Nephron progenitor cell (in vitro differentiated cells): Measurements from ENCODE around the gene DRAM1.
"Not testable (repeated sequence)": the region's sequence is repeated elsewhere in the genome, so short reads cannot be mapped to it uniquely, and the experiment has no call there.

ENCODE experiments used
- DNase-seq: peaks from one replicate; pipeline ENCODE4 v3.0.0; 2021
- H3K27ac Mint-ChIP-seq: 2 replicates; pipeline ENCODE4 v1.8.0; 2021; ENCODE audit warnings: mild to moderate bottlenecking, moderate library complexity, mixed read lengths
- H3K27me3 Mint-ChIP-seq: 2 replicates; pipeline ENCODE4 v1.8.0; 2021; ENCODE audit warnings: mild to moderate bottlenecking, low read depth, mixed read lengths; ENCODE audit not compliant: poor library complexity
- H3K36me3 Mint-ChIP-seq: 2 replicates; pipeline ENCODE4 v1.8.0; 2021; ENCODE audit warnings: low read depth, mixed read lengths
- H3K4me1 Mint-ChIP-seq: 2 replicates; pipeline ENCODE4 v1.8.0; 2021; ENCODE audit warnings: mixed read lengths
- H3K4me3 Mint-ChIP-seq: 2 replicates; pipeline ENCODE4 v1.8.0; 2021; ENCODE audit warnings: mild to moderate bottlenecking, moderate library complexity, mixed read lengths
- H3K9me3 Mint-ChIP-seq: 2 replicates; pipeline ENCODE4 v1.8.0; 2021; ENCODE audit warnings: mild to moderate bottlenecking, moderate library complexity, mixed read lengths
- TF ChIP-seq, protein P1 (sequence below): fragments of 200-600 bp; sonication (generic); IDR thresholded peaks from 2 replicates; pipeline ENCODE4 v1.5.0; 2021; ENCODE audit warnings: antibody characterized with exemption

Gene DRAM1

DNA sequence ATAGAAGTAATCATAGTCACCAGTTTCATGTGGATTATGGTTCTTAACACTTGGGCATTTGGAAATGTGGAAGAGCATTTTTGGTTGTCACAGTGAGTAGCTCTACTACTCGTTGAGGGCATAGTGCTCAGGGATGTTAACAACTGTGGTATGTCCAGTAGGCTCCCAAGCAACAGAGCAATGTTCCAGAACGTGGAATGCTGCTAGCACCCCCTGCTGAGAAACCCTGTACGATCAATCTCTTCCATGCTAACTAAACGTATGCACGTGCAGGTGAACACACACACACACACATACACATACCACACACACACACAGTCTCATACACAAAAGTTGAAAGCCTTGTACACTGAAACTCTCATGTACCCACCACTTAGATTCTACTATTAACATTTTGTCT is 30.1 kb upstream of the DRAM1 start:
- Mint-ChIP-seq H3K9me3 (no peaks in the 10 kb centered on the region), H3K27ac (no peak overlapping the region), H3K4me1 (no peaks in the 10 kb centered on the region), H3K4me3 (no peak overlapping the region), H3K36me3 (no peaks in the 10 kb centered on the region), H3K27me3 (peaks cover 14% of the 10 kb centered on the region)
- TF ChIP-seq, protein P1, sequence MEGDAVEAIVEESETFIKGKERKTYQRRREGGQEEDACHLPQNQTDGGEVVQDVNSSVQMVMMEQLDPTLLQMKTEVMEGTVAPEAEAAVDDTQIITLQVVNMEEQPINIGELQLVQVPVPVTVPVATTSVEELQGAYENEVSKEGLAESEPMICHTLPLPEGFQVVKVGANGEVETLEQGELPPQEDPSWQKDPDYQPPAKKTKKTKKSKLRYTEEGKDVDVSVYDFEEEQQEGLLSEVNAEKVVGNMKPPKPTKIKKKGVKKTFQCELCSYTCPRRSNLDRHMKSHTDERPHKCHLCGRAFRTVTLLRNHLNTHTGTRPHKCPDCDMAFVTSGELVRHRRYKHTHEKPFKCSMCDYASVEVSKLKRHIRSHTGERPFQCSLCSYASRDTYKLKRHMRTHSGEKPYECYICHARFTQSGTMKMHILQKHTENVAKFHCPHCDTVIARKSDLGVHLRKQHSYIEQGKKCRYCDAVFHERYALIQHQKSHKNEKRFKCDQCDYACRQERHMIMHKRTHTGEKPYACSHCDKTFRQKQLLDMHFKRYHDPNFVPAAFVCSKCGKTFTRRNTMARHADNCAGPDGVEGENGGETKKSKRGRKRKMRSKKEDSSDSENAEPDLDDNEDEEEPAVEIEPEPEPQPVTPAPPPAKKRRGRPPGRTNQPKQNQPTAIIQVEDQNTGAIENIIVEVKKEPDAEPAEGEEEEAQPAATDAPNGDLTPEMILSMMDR: no peak
- DNase-seq: no peak

DNA sequence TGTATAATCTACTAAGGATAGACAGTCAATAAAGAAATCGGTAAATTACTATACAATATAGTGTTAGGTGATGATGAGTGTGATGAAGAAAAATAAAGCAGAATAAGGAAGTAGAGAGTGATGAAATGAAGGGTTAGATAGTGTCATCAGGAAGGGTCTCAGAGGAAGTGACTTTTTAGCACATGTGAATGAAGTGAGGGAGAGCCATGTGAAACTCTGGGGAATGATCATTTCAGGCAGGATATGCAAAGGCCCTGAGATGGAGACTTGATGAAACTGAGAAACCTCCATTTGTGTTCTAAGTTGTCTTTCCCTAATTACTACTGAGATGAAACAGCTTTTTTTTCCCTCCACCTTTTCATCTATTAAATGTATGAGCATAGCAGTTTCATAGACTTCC is 27.2 kb upstream of the DRAM1 start:
- Mint-ChIP-seq H3K27me3 (peaks cover 10% of the 10 kb centered on the region), H3K27ac (no peak overlapping the region), H3K9me3 (no peaks in the 10 kb centered on the region), H3K4me3 (no peak overlapping the region), H3K36me3 (no peaks in the 10 kb centered on the region), H3K4me1 (peaks cover 9% of the 10 kb centered on the region)
- DNase-seq: no peak
- TF ChIP-seq, protein P1: no peak

DNA sequence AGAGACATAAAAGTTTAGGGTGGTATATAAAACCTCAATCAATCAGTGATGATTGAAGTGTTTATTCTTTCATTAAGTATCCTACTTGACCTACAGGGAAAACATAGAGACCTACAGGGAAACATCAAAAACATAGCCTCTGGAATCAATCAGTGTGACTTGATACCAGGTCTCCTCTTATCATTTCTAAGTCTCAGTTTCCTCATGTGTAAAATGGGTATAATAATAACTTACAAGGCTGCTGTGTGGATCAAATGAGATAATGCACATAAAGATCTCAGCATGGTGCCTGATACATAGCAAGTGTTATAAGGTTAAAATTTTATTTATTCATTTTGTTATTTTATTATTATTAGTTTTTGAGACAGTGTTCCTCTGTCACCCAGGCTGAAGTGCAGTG is 24.4 kb upstream of the DRAM1 start:
- H3K27ac Mint-ChIP-seq: no peak overlapping the region
- H3K4me3 Mint-ChIP-seq: no peak overlapping the region
- no peaks in the 10 kb centered on the region for H3K27me3 Mint-ChIP-seq
- H3K4me1 Mint-ChIP-seq: peaks cover 20% of the 10 kb centered on the region
- no peaks in the 10 kb centered on the region for H3K36me3 Mint-ChIP-seq
- TF ChIP-seq, protein P1: no peak
- no peaks in the 10 kb centered on the region for H3K9me3 Mint-ChIP-seq
- no peak for DNase-seq

DNA sequence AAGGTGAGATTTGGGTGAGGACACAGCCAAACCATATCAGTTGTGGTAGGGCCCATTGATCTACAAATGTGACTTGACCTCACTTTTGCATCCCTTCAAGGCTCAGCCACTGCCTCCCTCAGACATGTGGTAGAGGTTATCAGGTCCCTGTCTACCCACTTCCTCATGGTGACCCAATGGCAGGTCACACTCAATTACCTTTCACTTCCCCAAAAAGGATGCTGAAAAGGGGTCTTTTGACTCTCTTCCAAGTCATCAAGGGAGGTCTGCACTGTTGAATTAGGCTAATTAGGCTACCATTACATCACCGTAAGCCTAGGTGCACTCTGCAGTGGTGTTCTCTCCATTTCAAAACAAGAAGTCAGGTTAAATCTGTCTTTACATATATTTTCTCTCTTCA is 22.6 kb upstream of the DRAM1 start:
- DNase-seq: no peak
- TF ChIP-seq, protein P1: no peak
- H3K4me3 Mint-ChIP-seq: no peak overlapping the region
- H3K9me3 Mint-ChIP-seq: no peaks in the 10 kb centered on the region
- H3K27ac Mint-ChIP-seq: no peak overlapping the region
- no peaks in the 10 kb centered on the region for H3K27me3 Mint-ChIP-seq
- H3K4me1 Mint-ChIP-seq: peaks cover 20% of the 10 kb centered on the region
- no peaks in the 10 kb centered on the region for H3K36me3 Mint-ChIP-seq

DNA sequence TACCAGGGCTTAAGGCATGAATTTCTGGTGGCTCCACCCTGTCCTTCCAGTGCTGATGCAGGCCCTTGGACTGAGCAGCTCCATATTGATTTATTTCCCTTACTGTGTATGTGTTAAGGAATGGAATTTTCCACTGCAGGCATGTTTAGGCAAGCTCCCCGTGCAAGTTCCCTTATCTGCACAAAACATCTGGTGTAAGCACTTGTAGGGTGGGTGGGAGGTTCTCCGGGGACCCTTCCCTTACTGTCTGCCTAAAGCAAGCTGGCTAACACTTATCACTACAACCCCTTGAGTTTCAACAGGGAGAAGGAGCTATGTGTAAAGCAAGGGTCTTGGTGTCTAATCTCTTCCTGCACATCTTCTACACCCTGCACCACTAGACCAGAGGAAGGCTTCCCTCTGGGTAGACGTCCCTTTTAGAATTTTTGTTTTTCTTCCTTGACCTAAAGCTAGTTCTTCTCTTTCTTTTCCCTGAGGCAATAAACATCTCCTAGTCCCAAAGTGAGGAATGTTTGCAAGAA is 22.0 kb upstream of the DRAM1 start:
- Mint-ChIP-seq H3K36me3 (no peaks in the 10 kb centered on the region), H3K27ac (no peak overlapping the region), H3K9me3 (no peaks in the 10 kb centered on the region), H3K27me3 (no peaks in the 10 kb centered on the region), H3K4me3 (no peak overlapping the region), H3K4me1 (peaks cover 20% of the 10 kb centered on the region)
- no peak for DNase-seq
- TF ChIP-seq, protein P1: no peak

DNA sequence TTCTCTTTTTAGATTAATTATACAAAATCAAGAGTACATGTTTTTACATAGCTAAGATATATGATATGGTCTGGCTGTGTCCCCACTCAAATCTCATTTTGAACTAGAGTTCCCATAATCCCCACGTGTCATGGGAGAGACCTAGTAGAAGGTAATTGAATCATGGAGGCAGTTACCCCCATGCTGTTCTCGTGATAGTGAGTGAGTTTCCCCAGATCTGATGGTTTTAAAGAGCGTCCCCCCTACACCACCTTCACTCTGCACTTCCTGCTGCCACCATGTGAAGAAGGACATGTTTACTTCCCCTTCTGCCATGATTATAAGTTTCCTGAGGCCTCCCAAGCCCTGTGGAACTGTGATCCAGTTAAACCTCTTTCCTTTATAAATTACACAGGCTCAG is 21.4 kb upstream of the DRAM1 start:
- DNase-seq: no peak
- TF ChIP-seq, protein P1: no peak
- peaks cover 20% of the 10 kb centered on the region for H3K4me1 Mint-ChIP-seq
- no peaks in the 10 kb centered on the region for H3K36me3 Mint-ChIP-seq
- H3K27ac Mint-ChIP-seq: no peak overlapping the region
- no peak overlapping the region for H3K4me3 Mint-ChIP-seq
- no peaks in the 10 kb centered on the region for H3K27me3 Mint-ChIP-seq
- H3K9me3 Mint-ChIP-seq: no peaks in the 10 kb centered on the region

DNA sequence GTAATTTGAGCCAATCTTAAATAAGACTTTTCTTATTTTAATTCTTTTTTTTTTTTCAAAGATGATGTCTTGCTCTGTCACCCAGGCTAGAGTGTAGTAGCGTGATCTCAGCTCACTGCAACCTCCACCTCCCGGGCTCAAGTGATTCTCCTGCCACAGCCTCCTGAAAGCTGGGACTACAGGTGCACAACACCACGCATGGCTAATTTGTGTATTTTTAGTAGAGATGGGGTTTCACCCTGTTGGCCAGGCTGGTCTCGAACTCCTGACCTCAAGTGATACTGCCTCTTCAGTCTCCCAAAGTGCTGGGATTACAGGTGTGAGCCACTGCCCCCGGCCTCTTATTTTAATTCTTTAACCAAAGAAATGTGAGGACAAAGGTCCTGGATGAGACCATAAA is 20.8 kb upstream of the DRAM1 start:
- not testable (repeated sequence) for H3K9me3 Mint-ChIP-seq, H3K4me3 Mint-ChIP-seq, DNase-seq, H3K27ac Mint-ChIP-seq, H3K27me3 Mint-ChIP-seq, H3K36me3 Mint-ChIP-seq
- H3K4me1 Mint-ChIP-seq: peaks cover 20% of the 10 kb centered on the region
